HTR-8/SVneo (cell line): ENCODE measurements around the gene CENPE.
A peak's percentile ranks its signal among the peaks of the same experiment; 100 is the strongest.
"Not testable (repeated sequence)": the region's sequence is repeated elsewhere in the genome, so short reads cannot be mapped to it uniquely, and the experiment has no call there.

Experiments
- DNase-seq: peaks from one replicate; pipeline ENCODE4 v3.0.0; 2011; ENCODE audit warnings: low spot score, mixed read lengths; ENCODE audit not compliant: insufficient read length
- FAIRE-seq: peaks from 2 replicates; lab custom pipeline; 2011; peaks lifted over from hg19 to GRCh38; lab: Jason Lieb, UNC

The CENPE gene

DNA sequence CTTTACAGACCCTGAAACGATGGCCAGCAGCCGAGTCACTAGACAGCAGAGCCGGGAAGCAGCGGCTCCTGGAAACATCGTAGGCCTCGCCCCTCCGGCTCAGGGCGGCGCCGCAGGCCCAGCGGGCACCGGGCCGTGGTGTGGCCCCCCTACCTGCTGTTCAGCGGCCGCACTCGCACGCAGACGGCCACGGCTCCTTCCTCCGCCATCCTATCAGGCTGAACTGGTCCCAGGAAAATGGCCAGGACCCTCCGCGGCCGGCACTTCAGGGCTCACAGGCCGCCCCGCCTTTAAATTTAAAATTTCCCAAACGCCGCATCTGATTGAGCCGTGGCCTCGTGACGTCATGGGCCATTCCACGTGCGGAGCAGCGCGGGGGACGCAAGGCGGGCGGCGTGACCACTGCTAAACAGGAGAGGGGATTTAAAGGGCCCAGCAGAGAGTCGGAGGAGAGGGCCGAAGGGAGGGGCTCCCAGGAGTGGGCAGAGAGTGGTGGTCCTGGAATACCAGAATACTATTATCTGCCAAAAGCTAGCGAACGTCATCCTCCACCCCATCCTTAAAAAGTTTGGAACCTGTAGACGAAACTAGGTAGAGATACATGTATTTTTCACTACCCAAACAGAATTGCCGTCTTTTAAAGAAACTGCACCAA lies at the start of gene CENPE:
CENPE (minus strand) TSS at position 233 of the 655 bp plus-strand sequence; CDS start at position 209, 24 bp downstream.
- DNase-seq: peak; percentile 53
- no peak for FAIRE-seq

DNA sequence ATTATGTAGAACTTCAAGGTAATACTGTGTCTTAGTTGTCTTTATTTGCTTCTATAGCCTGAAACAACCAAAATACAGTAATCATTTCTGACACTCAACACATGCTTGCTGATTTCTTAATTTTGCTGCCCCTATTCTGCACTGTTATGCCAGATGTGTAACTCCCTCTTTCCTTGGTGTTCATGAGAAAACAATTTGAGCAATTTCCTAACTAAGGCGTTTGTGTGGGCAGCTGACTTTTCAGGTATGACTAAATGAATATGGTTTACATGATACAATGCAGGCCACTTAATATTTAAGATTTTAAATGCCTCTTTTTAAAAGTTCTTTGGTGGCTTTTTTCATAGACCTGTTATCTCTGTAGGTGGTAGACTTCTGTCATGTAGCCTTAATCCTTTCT lies 46.1 kb upstream of the CENPE start:
- DNase-seq: no peak
- FAIRE-seq: no peak

DNA sequence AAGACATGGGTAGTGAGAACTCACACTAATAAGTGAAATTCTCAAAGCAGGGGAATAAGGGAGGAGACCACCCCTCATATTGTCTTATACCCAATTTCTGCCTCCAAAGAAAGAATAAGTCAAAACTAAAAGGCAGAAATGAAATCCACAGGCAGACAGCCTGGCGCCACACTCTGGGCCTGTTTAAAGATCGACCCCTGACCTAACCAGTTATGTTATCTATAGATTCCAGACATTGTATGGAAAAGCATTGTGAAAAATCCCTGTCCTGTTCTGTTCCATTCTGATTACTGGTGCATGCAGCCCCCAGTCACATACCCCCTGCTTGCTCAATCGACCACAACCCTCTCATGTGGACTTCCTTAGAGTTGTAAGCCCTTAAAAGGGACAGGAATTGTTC lies 32.8 kb upstream of the CENPE start:
- DNase-seq, FAIRE-seq: not testable (repeated sequence)

DNA sequence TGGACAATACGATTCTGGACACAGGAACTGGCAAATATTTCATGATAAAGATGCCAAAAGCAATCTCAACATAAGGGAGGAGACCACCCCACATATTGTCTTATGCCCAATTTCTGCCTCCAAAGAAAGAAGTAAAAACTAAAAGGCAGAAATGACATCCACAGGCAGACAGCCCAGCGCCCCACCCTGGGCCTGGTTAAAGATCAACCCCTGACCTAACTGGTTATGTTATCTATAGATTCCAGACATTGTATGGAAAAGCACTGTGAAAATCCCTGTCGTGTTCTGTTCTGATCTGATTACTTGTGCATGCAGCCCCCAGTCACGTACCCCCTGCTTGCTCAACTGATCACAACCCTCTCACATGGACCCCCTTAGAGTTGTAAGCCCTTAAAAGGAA lies 25.4 kb upstream of the CENPE start:
- FAIRE-seq, DNase-seq: not testable (repeated sequence)

GRCh38 chr4:103207673-103208072 lies 9.5 kb upstream of the CENPE start:
- FAIRE-seq: no peak
- DNase-seq: no peak

- DNase-seq (no peak), FAIRE-seq (no peak)
These were observed 6.0 kb upstream of the CENPE start for GRCh38 chr4:103204111-103204510.

GRCh38 chr4:103201724-103202123 lies 3.6 kb upstream of the CENPE start:
- no peak for FAIRE-seq
- DNase-seq: no peak

DNA sequence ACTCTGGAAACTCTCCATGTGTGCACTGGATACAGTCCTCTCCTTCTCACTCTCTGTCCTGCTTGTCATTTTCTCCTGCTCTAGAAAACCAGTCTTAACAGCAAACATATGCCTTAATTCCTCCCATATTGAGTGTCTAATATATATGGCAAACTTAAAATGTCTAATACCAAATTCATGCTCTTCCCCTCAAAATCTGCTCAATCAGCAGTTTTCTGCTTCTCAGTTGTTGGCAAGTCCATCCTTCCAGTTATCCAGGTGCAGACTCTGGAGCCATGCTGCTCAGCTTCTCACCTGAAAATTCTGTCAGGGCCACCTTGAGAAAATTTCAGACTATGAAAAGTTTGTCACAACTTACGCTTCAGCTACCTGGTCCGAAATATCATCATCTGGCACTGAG lies 3.1 kb upstream of the CENPE start:
- DNase-seq: no peak
- no peak for FAIRE-seq

GRCh38 chr4:103199009-103199408 lies 866 bp upstream of the CENPE start:
- FAIRE-seq: no peak
- no peak for DNase-seq

DNA sequence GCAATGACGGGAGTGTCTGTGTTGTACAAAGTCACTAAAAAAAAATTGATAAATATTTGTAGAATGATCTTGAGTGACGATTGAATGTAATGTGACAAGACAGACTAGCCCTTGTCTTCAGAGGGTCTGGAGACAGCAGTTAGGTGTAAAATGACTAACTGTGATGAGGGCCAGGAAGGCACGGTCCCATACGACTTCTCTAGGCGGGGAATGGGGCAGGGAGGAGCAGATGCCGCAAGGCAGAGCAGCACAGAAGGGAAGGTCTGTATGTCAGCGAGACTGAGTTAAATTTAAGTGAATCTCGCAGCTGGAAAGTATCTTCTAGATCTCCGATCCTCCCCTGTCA lies 405 bp downstream of the CENPE start:
- DNase-seq: peak; percentile 1
- FAIRE-seq: no peak

DNA sequence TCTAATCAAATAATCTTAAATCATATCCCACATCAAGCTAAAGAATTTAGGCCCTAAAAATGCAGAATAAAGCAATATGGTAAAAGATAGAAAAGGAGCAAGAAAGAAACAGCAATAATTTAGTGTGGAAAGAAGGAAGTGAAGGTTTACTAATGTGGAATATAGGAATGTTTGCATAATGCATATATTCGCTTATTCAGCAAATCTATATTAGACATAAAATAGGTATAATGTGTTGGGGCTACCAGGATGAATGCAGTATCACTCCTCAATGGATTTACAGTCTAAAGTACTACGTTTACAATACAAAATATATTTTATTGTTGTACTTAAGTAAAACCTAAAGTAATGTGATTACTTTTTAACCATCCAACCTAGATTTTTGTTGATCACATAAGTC lies 4.7 kb downstream of the CENPE start:
- DNase-seq (no peak), FAIRE-seq (no peak)

DNA sequence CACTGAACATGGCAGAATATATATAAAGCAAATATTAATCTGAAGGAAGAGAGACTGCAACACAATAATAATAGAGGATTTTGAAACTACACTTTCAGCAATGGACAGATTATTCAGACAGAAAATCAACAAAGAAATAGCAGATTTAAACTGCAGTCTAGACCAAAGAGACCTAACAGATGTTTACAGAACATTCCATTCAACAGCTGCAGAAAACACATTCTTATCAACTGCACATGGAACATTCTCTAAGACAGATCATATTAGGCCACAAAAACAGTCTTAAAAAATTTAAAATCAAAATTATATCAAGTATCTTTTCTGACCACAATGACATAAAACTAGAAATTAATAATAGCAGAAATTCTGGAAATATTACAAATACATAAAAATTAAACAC lies 27.1 kb downstream of the CENPE start:
- no peak for DNase-seq
- no peak for FAIRE-seq

DNA sequence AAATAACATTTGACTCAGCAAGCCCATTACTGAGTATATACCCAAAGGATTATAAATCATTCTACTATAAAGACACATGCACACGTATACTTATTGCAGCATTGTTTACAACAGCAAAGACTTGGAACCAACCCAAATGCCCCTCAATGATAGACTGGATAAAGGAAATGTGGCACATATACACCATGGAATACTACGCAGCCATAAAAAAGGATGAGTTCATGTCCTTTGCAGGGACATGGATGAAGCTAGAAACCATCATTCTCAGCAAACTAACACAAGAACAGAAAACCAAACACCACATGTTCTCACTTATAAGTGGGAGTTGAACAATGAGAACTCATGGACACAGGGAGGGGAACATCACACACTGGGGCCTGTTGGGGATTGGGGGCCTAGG lies 28.4 kb downstream of the CENPE start:
- not testable (repeated sequence) for FAIRE-seq, DNase-seq

DNA sequence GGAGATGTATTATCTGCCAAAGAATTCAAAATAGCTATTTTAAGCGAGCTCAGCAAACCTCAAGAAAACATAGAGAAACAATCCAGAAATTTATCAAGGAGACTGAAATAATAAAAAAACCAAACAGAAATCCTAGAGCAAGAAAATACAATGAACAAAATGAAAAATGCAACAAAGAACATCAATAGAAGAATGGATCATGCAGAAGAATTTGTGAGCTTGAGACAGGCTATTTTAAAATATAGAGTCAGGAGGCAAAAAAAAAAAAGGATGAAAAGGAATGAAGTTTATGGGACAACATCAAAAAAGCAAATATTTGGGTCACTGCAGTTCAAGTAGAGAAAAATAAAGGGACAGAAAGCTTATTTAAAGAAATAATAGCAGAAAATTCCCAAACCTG lies 29.1 kb downstream of the CENPE start:
- DNase-seq (no peak), FAIRE-seq (no peak)

GRCh38 chr4:103162176-103162575 lies 36.0 kb downstream of the CENPE start:
- DNase-seq (no peak), FAIRE-seq (no peak)

- FAIRE-seq (no peak), DNase-seq (no peak)
These were observed 39.4 kb downstream of the CENPE start for GRCh38 chr4:103158760-103159159.

- no peak for DNase-seq
- FAIRE-seq: no peak
These were observed 42.0 kb downstream of the CENPE start for GRCh38 chr4:103156106-103156505.

GRCh38 chr4:103152381-103152780 lies 45.8 kb downstream of the CENPE start:
- DNase-seq: no peak
- FAIRE-seq: no peak

DNA sequence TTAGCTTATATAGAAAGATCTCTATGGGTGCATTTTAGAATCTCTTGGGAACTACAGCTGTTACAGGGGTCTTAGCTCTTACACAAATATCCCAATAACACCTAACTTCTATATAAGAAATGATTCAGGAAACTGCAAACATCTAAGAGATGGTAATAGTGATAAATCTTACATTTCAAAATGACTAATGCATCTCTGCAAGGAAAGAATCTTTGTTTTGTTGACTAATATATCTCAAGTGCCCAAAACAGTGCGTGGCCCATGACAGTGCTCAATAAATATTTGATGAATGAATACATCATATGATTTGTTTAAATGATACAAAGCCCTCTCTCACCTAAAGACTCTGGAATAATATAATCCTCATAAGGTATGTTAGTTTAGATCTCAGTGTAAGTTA lies 47.5 kb downstream of the CENPE start:
- FAIRE-seq: no peak
- DNase-seq: peak; percentile 1

DNA sequence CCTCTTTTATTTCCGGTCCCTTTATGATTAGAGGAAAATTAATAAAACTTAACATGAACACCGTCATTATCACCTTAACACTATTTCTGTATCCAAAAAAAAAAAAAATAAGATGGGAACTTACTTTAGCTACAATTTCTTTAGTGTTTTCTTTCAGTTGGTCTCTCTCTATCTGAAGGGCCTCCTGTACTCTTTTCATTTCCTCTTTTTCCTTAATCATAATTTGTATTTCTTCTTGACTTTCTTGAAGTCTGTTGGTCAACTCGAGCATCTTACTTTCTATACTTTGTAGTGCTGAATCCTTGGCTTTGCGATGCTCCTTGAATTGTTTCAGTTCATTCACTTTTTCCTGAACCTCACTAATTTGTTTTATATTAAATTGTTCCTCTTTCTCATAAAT lies 53.2 kb downstream of the CENPE start:
- FAIRE-seq: no peak
- DNase-seq: no peak

- DNase-seq (no peak), FAIRE-seq (no peak)
These were observed 60.7 kb downstream of the CENPE start for GRCh38 chr4:103137446-103137827.

- FAIRE-seq: no peak
- no peak for DNase-seq
These were observed 61.3 kb downstream of the CENPE start for GRCh38 chr4:103136671-103137445.
